LNCaP clone FGC (cell line): Measurements from ENCODE around the gene CMTM7.
"Not testable (repeated sequence)": the region's sequence is repeated elsewhere in the genome, so short reads cannot be mapped to it uniquely, and the experiment has no call there.

Experiments used
- DNase-seq: peaks from one replicate; pipeline ENCODE4 v3.0.0-alpha.2; 2011; ENCODE audit warnings: low read depth
- H3K4me3 ChIP-seq: 2 replicates; pipeline ENCODE4 v1.5.1; 2011; ENCODE audit warnings: mild to moderate bottlenecking, low read depth, low read length, control low read depth
- TF ChIP-seq, protein P1 (sequence below): IDR thresholded peaks from 2 replicates; pipeline ENCODE4 v1.5.1; 2012; ENCODE audit warnings: mild to moderate bottlenecking; ENCODE audit not compliant: control insufficient read depth, insufficient read depth; ENCODE audit errors: extremely low read depth

Gene CMTM7

DNA sequence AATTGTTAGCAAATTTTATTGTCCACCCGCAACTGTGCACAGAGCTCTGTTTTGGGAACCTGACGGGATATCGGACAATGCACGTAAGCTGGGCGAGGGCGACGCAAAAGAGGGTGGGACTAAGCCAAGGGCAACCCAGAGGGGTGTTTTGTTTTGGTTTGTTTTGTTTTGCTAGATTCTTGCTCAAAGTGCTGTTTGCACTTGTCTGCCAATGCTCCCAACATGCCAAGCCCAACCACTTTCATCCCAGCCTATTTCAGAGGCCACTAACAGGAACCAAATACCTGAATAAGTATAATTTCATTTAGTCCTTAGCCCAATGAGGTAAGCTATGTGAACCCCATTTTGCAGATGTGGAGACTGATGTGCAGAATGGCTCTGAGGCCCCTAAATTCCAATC lies 9.7 kb upstream of the CMTM7 start:
- TF ChIP-seq, protein P1, sequence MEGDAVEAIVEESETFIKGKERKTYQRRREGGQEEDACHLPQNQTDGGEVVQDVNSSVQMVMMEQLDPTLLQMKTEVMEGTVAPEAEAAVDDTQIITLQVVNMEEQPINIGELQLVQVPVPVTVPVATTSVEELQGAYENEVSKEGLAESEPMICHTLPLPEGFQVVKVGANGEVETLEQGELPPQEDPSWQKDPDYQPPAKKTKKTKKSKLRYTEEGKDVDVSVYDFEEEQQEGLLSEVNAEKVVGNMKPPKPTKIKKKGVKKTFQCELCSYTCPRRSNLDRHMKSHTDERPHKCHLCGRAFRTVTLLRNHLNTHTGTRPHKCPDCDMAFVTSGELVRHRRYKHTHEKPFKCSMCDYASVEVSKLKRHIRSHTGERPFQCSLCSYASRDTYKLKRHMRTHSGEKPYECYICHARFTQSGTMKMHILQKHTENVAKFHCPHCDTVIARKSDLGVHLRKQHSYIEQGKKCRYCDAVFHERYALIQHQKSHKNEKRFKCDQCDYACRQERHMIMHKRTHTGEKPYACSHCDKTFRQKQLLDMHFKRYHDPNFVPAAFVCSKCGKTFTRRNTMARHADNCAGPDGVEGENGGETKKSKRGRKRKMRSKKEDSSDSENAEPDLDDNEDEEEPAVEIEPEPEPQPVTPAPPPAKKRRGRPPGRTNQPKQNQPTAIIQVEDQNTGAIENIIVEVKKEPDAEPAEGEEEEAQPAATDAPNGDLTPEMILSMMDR = no peak
- no peak for DNase-seq
- H3K4me3 ChIP-seq = no peak overlapping the region

- DNase-seq = no peak
- TF ChIP-seq, protein P1 = no peak
- H3K4me3 ChIP-seq = no peak overlapping the region
Observed at GRCh38 chr3:32383136-32383711, 8.4 kb upstream of the CMTM7 start.

- no peak for DNase-seq
- H3K4me3 ChIP-seq = no peak overlapping the region
- TF ChIP-seq, protein P1 = no peak
Observed at GRCh38 chr3:32384938-32385337, 6.7 kb upstream of the CMTM7 start.

GRCh38 chr3:32387512-32387911 lies 4.1 kb upstream of the CMTM7 start:
- DNase-seq = no peak
- no peak overlapping the region for H3K4me3 ChIP-seq
- TF ChIP-seq, protein P1 = no peak

DNA sequence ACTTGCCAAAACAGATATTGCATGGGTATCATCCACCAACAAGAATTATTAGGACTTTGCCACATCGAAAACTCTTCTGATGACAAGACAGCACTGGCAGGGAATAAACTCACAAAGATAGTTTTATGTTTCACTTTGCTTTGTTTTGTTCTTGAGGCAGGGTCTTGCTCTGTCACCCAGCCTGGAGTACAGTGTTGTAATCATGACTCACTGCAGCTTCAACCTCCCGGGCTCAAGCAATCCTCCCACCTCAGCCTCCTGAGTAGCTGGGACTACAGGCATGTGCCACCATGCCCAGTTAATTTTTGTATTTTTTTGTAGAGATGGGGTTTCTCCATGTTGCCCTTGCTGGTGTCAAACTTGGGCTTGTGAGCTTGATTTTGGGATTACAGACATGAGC lies 2.1 kb upstream of the CMTM7 start:
- not testable (repeated sequence) for H3K4me3 ChIP-seq, DNase-seq

DNA sequence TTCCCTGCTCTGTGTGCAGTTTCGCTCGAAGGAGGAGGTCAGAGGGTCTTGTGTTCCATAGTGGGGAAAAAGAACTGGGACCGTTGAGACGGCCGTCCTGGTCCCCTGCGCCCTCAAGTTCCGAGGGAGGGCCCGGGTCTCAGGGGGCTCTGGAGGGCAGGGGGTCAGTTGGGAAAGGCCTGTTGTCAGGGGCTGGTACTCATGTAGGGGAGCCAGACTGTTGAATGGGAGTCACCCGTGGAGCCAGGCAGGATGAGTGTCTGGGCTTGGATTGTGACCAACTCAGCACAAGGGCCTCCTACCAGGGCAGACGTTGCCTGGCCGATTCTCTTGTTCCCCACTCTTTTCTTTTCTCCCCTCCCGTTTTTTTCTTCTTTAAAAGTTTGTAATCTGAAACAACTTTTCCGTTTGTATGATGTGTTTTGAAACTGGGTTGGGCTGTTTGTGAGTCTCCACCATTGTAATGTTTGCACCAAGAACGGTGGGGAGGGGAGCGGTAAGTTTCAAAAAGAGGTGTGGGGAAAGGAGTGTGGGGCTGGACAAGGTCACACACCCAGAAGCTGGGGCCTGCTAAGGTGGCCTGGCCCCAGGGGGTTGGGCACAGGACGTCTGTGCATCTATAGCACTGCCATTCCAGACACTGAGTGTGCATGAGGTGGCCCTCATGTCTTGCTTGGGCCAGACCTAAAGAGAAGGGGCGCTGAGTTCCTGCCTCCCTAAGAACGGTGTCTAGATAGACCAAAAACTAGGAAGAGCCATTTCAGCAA lies 1.1 kb downstream of the CMTM7 start:
- DNase-seq = no peak
- TF ChIP-seq, protein P1 = no peak
- H3K4me3 ChIP-seq = peak overlapping the region; percentile 59

DNA sequence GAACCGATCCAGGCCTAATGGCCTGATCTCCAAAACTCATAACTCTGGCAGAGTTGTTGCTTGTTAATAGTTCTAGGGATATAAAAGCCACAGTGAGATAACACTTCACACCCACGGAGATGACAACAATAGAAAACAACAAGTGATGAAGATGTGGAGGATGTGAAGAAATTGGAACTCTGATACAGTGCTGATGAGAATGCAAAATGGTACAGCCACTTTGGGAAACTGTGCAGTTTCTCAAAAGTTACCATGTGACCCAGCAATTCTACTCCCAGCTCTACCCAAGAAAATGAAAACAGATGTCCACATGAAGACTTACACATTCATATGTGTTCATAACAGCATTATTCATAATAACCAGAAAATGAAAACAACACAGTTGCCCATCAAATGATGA lies 3.8 kb downstream of the CMTM7 start:
- no peak overlapping the region for H3K4me3 ChIP-seq
- DNase-seq = no peak
- TF ChIP-seq, protein P1 = no peak
